Suppressor macrophage treated with lipopolysaccharide for 1 hour (primary cell): ENCODE measurements around the gene TOPORS.

Experiments used
- DNase-seq, 3 donors: peaks; one replicate each; pipeline ENCODE4 v3.0.0-alpha.2; 2020 to 2022

The TOPORS gene

DNA sequence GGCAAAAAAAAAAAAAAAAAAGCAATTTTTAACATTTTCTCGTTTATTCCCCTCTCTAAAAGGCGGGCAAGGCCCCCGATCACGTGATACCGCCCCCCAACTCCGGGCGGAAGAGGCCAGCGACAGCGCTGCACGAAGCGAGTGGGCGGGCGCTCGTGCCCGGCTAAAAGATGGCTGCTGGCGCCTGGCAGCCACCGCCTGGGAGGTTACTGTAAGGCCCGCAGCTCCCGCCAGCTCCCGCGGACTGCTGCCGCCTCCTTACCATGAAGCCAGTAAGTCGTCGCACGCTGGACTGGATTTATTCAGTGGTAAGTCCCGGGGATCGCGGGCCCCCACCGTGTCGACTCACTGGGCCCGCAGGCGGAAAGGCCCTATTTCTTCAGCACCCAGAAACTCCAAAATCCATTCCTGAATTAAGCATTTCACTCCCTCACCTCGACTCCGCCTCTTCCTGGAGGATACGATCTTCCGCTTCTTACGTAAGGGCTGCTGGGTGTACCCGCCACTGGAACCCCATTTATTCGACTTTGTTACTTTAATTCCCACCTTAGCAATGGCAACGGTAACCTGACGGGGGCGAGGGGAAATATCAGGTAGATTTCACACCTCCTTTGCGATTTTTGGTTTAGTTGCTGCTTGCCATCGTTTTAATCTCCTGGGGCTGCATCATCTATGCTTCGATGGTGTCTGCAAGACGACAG is at the start of gene TOPORS, which contains the start of gene SMIM27:
Gene TOPORS, minus strand, starts transcription at position 415 of the 701 bp plus-strand sequence. Its CDS starts 150 bp downstream, at position 265.
Gene SMIM27, plus strand, starts transcription at position 156 of the 701 bp plus-strand sequence. Its CDS starts 108 bp downstream, at position 264.
- peak; percentile 95 to 97 (median 96) for DNase-seq

GRCh38 chr9:32599021-32599420 is 46.6 kb upstream of the TOPORS start:
- peak; percentile 17 to 57 (median 45) for DNase-seq

- DNase-seq = no peak
Measured at GRCh38 chr9:32596936-32597335, 44.5 kb upstream of the TOPORS start.

GRCh38 chr9:32596096-32596865 is 43.9 kb upstream of the TOPORS start:
- peak; percentile 41 to 53 (median 46) for DNase-seq

GRCh38 chr9:32590898-32591297 is 38.5 kb upstream of the TOPORS start:
- DNase-seq = peak in 2 of 3 donors; percentile 23 to 38

GRCh38 chr9:32590476-32590875 is 38.1 kb upstream of the TOPORS start:
- no peak for DNase-seq

- DNase-seq = peak; percentile 56 to 78 (median 71)
Measured at GRCh38 chr9:32589083-32589723, 36.8 kb upstream of the TOPORS start.

GRCh38 chr9:32587901-32588300 is 35.5 kb upstream of the TOPORS start:
- DNase-seq = peak; percentile 36 to 56 (median 37)

DNA sequence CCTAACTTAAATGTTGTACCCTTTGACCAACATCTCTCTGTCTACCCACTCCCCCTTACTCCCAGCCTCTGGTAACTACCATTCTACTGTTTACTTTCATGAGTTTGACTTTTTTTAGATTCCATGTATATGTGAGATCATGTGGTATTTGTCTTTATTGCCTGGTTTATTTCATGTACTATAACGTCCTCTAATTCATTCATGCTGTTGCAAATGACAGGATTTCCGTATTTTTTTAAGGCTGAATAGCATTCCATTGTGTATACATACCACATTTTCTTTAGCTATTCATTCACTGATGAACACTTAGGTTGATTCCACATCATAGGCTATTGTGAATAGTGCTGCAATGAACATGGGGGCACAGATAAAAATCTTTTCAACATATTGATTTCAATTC is 32.4 kb upstream of the TOPORS start:
- no peak for DNase-seq

- DNase-seq = peak; percentile 47 to 59 (median 56)
Measured at GRCh38 chr9:32581512-32582143, 29.2 kb upstream of the TOPORS start.

DNA sequence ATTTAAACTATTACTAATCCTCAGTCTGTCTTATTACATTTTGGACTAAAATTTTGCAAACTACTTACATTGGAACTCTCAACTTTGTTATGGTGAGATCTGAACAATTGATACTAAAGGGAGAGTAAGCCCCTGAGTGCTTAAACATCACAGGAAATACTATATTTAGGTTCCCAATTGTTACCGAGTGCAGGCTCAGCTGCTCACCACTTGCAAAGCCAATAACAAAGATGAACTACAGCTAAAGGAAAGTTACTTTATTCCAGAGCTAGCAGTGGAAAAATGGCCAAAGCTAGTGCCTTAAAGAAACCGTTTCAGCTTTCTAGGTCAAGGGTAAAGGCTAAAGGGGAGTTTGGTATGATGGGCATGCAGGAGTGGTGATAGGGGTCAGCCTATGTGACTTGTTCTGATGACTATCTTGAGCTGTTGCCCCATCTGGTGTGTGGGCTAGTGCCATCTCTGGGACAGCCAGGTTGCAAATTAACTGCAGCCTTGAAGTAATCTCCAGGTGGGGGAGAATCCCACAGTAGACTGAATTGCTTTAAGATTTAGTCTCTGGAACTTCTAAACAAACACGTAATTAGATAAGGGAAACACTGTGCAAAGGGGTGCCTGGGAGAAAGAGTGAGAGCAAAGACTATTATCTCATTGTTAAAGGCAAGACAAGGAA is 28.4 kb upstream of the TOPORS start:
- no peak for DNase-seq

DNA sequence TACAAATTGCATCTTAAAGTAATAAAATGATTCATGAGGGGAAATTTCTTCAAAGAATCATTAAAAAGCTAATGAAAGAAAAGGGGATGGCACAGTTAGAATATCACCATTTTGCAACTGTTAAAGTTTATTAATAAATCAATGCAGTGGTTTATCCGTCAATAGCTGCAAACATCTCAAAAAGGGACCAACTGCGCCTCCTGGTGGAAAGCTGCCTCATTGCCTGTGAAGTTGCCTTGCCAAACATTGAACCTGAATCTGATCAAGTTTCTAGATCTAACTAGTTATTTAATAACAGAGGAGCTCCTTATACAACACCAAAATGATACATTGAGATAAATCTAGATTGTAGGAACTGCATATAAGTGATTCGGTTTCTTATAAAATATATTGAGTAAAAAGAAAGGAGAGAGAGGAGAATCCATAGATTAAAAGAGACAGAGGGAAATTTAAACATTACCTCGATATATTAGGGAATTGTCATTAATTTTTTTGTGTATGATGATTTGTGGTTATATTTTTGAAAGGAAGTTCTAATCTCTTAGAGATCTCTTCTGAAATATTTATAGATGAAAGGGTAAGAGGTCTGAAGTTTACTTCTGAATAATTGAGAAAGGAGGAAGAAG is 27.4 kb upstream of the TOPORS start:
- peak; percentile 74 to 86 (median 84) for DNase-seq

GRCh38 chr9:32578976-32579375 is 26.6 kb upstream of the TOPORS start:
- DNase-seq = no peak

DNA sequence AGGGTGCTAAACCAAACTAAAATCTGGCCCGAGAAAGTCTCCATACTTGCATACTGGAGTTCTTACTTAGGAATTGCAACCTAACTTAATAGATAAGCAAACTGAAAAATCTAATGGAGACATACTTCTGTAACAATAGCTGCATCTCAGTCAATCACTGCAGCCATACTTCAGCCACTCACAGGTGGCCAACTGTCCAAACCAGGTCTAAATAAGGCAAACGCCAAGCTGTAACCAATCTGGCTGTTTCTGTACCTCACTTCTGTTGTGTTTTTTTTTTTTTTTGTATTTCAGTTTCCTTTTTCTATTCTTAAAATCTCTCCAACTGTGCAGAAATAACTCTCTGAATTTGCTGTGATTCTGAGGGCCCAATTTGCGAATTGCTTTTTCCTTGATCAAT is 24.9 kb upstream of the TOPORS start:
- peak in 1 of 3 donors; percentile 5 for DNase-seq

DNA sequence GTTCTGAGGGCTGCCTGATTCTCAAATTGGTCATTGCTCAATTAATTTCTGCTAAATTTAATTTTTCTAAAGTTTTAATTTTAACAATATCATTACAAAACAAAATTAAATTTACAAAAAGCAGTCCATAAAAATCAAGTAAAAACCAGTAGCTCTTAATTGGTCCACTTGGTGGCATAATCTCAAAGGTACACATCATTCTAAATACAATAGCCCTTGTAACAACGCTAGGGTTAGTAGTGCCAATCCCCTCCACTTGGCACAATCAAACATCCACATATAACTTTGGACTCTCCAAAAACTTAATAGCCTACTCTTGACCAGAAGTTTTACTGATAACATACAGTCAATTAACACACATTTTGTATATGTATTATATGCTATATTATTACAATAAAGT is 22.5 kb upstream of the TOPORS start:
- no peak for DNase-seq

DNA sequence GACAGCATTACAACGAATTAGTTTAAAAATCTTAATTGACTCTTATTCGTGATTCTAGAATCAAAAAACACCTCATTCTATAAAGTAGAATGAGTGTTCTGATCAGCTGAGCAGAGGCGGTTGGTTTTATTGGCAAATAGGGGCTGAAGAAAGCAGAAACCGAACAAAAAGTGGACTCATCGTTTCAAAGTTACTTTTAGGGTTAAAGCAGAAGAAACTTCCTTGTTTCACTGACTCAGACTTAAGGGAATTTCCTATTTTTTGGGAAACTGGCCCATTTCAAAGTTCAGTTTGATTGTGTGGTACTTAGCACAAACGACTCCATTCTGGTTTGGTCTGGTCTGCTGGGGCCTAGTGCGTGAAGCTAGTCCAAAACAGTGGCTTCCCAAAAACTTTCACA is 21.4 kb upstream of the TOPORS start:
- DNase-seq = peak; percentile 59 to 86 (median 81)

DNA sequence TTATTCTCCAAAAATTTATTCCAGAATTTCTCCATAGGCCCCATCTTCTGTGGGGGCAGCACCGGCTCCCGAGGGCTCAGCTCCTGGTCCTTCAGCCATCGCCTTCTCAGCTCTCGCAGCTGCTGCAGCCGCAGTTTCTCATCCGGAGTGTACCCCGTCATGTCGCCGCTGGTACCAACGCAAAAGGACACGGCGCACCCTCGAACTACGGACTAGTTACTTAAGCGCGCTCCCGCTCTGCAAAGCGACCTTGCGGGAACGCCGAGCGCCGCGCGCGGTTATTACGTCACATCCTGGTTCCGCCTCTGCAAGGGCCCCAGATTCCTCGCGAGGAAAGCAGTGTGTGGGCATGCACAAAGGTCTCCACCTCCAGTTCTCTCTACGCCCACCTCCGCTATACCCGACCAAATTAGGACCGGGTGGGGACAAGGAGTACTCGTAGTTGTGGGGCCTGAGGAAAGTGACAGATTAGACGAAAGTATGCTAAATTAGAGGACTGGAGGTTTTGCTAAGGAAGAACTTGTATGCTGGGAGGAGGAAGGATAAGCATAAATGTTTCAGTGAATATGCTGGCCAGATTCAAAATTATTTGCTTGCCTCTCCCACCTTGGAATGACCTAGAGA is 20.6 kb upstream of the TOPORS start, which contains the start of gene NDUFB6:
Gene NDUFB6, minus strand, starts transcription at position 260 of the 624 bp plus-strand sequence. Its CDS starts 99 bp downstream, at position 161.
- DNase-seq = peak; percentile 95 to 98 (median 97)

- DNase-seq = peak; percentile 83 to 87 (median 86)
Measured at GRCh38 chr9:32571969-32572899, 19.8 kb upstream of the TOPORS start.

GRCh38 chr9:32570262-32570661 is 17.9 kb upstream of the TOPORS start:
- DNase-seq = no peak

- no peak for DNase-seq
Measured at GRCh38 chr9:32566770-32567169, 14.4 kb upstream of the TOPORS start.
